SK-N-SH treated with all-trans-retinoic acid at 6 μM for 48 hours (cell line): Measurements from ENCODE around the gene FRMD4B.

Source experiments
- ATAC-seq: fragments of 200-7000 bp; cut with Tn5 transposase; 3 replicates; pipeline ENCODE4 v1.9.1; 2020; ENCODE audit warnings: mild to moderate bottlenecking, moderate library complexity
- ARNTL ChIP-seq: fragments of 450-650 bp; formaldehyde crosslinking; IDR thresholded peaks from 2 replicates; pipeline ENCODE4 v1.5.0; 2020; ENCODE audit warnings: low read depth, mild to moderate bottlenecking, moderate library complexity, borderline replicate concordance
- BACH2 ChIP-seq: fragments of 250-450 bp; sonication (Bioruptor Pico); IDR thresholded peaks from 2 replicates; pipeline ENCODE4 v1.9.0; 2021; ENCODE audit warnings: mild to moderate bottlenecking, borderline replicate concordance
- ESRRG ChIP-seq: fragments of 250-450 bp; sonication (Bioruptor Pico); IDR thresholded peaks from 2 replicates; pipeline ENCODE4 v1.6.1; 2021; ENCODE audit warnings: mild to moderate bottlenecking
- GLIS3 ChIP-seq: fragments of 250-450 bp; sonication (Bioruptor Pico); IDR thresholded peaks from 2 replicates; pipeline ENCODE4 v1.5.0; 2020; ENCODE audit warnings: mild to moderate bottlenecking, moderate library complexity
- ISL1 ChIP-seq: fragments of 250-450 bp; sonication (Bioruptor Pico); IDR thresholded peaks from 2 replicates; pipeline ENCODE4 v2.1.2; 2022; ENCODE audit warnings: mild to moderate bottlenecking, moderate library complexity
- OSR1 ChIP-seq: fragments of 250-450 bp; sonication (Bioruptor Pico); IDR thresholded peaks from 2 replicates; pipeline ENCODE4 v1.8.0; 2022; ENCODE audit warnings: moderate library complexity, mild to moderate bottlenecking, inconsistent platforms
- RARB ChIP-seq: fragments of 250-450 bp; sonication (Bioruptor Pico); IDR thresholded peaks from 2 replicates; pipeline ENCODE4 v1.8.0; 2021; ENCODE audit warnings: mild to moderate bottlenecking, moderate library complexity
- SNAI2 ChIP-seq: fragments of 250-450 bp; sonication (Bioruptor Pico); IDR thresholded peaks from 2 replicates; pipeline ENCODE4 v1.5.0; 2020; ENCODE audit warnings: mild to moderate bottlenecking, moderate library complexity
- TCF4 ChIP-seq: fragments of 250-450 bp; sonication (Bioruptor Pico); IDR thresholded peaks from 2 replicates; pipeline ENCODE4 v1.8.0; 2021; ENCODE audit warnings: mild to moderate bottlenecking, moderate library complexity, borderline replicate concordance
- TOX ChIP-seq: fragments of 250-450 bp; sonication (Bioruptor Pico); IDR thresholded peaks from 2 replicates; pipeline ENCODE4 v1.8.0; 2021; ENCODE audit warnings: mild to moderate bottlenecking, moderate library complexity, borderline replicate concordance
- ZC3H10 ChIP-seq: fragments of 250-450 bp; sonication (Bioruptor Pico); IDR thresholded peaks from 2 replicates; pipeline ENCODE4 v1.5.1; 2021; ENCODE audit warnings: mild to moderate bottlenecking, moderate library complexity
- ZFP3 ChIP-seq: fragments of 250-450 bp; sonication (Bioruptor Pico); IDR thresholded peaks from 2 replicates; pipeline ENCODE4 v1.5.0; 2020; ENCODE audit warnings: mild to moderate bottlenecking, moderate library complexity
- ZFP30 ChIP-seq: fragments of 450-650 bp; formaldehyde crosslinking; IDR thresholded peaks from 2 replicates; pipeline ENCODE4 v1.5.0; 2022; ENCODE audit warnings: mild to moderate bottlenecking, moderate library complexity
- ZNF565 ChIP-seq: fragments of 450-650 bp; formaldehyde crosslinking; conservative IDR thresholded peaks from 2 replicates; pipeline ENCODE4 v1.5.0; 2020; ENCODE audit warnings: low read depth, mild to moderate bottlenecking, moderate library complexity
- ZNF70 ChIP-seq: fragments of 450-650 bp; formaldehyde crosslinking; IDR thresholded peaks from 2 replicates; pipeline ENCODE4 v1.5.0; 2020; ENCODE audit warnings: mild to moderate bottlenecking, moderate library complexity
- ZNF8 ChIP-seq: fragments of 450-650 bp; formaldehyde crosslinking; IDR thresholded peaks from 2 replicates; pipeline ENCODE4 v1.5.0; 2020; ENCODE audit warnings: mild to moderate bottlenecking, moderate library complexity
- TF ChIP-seq, protein P1 (sequence below): fragments of 250-450 bp; sonication (Bioruptor Pico); IDR thresholded peaks from 2 replicates; pipeline ENCODE4 v1.8.0; 2021; ENCODE audit warnings: low read depth, mild to moderate bottlenecking, moderate library complexity, borderline replicate concordance
- TF ChIP-seq, protein P2 (sequence below): fragments of 250-450 bp; sonication (Bioruptor Pico); IDR thresholded peaks from 2 replicates; pipeline ENCODE4 v1.5.1; 2020; ENCODE audit warnings: low read depth, mild to moderate bottlenecking, moderate library complexity
- TF ChIP-seq, protein P3 (sequence below): fragments of 250-450 bp; sonication (Bioruptor Pico); IDR thresholded peaks from 2 replicates; pipeline ENCODE4 v1.8.0; 2020; ENCODE audit warnings: mild to moderate bottlenecking, moderate library complexity, borderline replicate concordance
- TF ChIP-seq, protein P4 (sequence below): fragments of 250-450 bp; sonication (Bioruptor Pico); IDR thresholded peaks from 2 replicates; pipeline ENCODE4 v1.5.1; 2021; ENCODE audit warnings: mild to moderate bottlenecking, moderate library complexity

Gene FRMD4B

DNA sequence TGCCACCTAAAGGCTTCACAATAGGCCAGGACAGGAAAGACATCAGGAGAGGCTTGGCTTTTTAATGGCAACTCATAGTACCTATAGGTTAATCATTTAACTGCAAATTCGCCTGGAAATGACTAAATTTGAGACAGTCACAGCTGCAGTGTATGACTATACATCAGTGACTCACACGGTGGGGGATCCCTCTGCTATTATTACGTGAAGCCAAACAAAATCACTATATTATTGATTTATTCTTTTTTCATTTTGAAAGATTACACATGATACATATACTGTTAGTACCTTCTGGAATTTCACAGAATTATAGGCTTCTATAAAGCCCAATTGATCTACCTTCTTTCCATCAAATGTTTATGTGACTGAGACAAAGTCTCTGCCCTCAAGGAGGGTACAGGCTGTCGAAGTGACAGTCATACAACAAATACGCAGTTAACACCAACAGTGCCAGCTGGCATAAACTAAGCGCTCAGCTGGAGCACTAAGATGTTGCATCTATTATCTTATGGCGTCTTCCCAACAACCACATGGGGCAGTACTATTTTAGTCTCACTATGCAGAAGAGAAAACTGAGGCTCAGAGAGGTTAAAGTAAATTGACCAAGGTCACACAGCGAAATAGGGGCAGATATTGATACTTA is 181.5 kb downstream of the FRMD4B start:
- no peak for ATAC-seq

DNA sequence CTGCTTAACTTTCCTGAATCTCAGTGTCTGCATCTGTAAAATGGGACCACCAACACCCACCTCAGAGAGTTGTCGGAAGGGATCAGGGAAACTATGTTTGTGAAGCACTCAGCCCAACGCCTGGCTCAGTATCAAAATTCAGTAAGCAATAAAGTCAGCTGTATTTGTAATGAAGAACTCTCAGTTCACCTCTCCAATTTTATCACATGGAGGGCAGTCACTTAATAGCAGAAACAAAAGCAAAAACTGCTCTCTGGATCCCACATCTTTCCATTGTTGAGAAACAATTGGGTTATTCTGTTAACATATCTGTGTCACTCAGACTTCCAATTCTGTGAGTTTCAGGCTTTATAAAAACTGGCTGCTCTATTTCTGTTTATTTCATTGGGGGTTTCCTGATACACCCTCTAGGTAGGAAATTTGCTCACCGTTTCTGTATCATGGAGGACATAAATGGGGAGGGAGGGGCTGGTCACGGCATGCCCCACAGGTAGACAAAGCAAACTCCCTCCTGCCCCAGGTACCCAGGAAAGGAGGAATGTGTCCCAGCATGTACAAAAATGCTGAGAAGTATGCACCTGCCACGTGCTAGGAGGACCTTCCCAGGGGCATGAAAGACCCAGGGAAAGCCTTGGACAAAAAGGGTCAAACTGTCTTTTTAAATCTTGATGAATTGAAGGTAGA is 182.1 kb downstream of the FRMD4B start:
- no peak for ATAC-seq

More for the DNA sequence above, 181.5 kb downstream of the FRMD4B start:
- TF ChIP-seq ESRRG, result no peak
- no peak for TF ChIP-seq ZFP30 (CRISPR knock-in tag)
- no peak for TF ChIP-seq ZC3H10 (CRISPR knock-in tag)
- no peak for TF ChIP-seq ZNF8 (CRISPR knock-in tag)
- TF ChIP-seq RARB, result no peak
- no peak for TF ChIP-seq ZNF70 (CRISPR knock-in tag)
- no peak for TF ChIP-seq TOX
- TF ChIP-seq SNAI2, result no peak

DNA sequence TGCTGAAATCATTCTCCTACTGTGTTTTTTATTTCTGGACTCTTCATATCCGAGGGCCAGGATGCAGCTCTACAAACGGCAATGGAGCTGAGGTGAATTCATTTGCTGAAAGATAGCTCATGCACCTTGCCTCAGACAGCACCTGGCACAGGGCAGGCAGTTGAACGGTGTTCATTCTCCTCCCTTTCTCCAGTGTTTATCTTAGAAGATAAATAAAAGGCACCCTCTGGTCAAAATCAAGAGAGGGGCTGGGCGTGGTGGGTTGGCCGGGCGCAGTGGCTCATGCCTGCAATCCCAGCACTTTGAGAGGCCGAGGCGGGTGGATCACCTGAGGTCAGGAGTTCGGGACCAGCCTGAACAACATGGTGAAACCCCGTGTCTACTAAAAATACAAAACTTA is 184.2 kb downstream of the FRMD4B start:
- ATAC-seq, result no peak
- TF ChIP-seq, protein P1, sequence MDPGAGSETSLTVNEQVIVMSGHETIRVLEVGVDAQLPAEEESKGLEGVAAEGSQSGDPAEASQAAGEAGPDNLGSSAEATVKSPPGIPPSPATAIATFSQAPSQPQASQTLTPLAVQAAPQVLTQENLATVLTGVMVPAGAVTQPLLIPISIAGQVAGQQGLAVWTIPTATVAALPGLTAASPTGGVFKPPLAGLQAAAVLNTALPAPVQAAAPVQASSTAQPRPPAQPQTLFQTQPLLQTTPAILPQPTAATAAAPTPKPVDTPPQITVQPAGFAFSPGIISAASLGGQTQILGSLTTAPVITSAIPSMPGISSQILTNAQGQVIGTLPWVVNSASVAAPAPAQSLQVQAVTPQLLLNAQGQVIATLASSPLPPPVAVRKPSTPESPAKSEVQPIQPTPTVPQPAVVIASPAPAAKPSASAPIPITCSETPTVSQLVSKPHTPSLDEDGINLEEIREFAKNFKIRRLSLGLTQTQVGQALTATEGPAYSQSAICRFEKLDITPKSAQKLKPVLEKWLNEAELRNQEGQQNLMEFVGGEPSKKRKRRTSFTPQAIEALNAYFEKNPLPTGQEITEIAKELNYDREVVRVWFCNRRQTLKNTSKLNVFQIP (CRISPR knock-in tag), result no peak
- TF ChIP-seq ZNF565 (no peak), ISL1 (no peak), OSR1 (CRISPR knock-in tag) (no peak), ZNF70 (CRISPR knock-in tag) (no peak), ZFP3 (CRISPR knock-in tag) (no peak), RARB (no peak), ZC3H10 (CRISPR knock-in tag) (no peak), ARNTL (CRISPR knock-in tag) (no peak), GLIS3 (no peak), ESRRG (no peak), BACH2 (CRISPR knock-in tag) (no peak), ZNF8 (CRISPR knock-in tag) (no peak), TCF4 (CRISPR knock-in tag) (no peak), TOX (no peak), SNAI2 (no peak)
- TF ChIP-seq, protein P2, sequence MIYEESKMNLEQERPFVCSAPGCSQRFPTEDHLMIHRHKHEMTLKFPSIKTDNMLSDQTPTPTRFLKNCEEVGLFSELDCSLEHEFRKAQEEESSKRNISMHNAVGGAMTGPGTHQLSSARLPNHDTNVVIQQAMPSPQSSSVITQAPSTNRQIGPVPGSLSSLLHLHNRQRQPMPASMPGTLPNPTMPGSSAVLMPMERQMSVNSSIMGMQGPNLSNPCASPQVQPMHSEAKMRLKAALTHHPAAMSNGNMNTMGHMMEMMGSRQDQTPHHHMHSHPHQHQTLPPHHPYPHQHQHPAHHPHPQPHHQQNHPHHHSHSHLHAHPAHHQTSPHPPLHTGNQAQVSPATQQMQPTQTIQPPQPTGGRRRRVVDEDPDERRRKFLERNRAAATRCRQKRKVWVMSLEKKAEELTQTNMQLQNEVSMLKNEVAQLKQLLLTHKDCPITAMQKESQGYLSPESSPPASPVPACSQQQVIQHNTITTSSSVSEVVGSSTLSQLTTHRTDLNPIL (CRISPR knock-in tag), result no peak

More for the DNA sequence above, 182.1 kb downstream of the FRMD4B start:
- TF ChIP-seq, protein P1 (CRISPR knock-in tag), result no peak
- TF ChIP-seq ZNF8 (CRISPR knock-in tag) (no peak), SNAI2 (no peak), RARB (no peak), OSR1 (CRISPR knock-in tag) (no peak), TOX (no peak), TCF4 (CRISPR knock-in tag) (no peak), ZC3H10 (CRISPR knock-in tag) (no peak), ZFP3 (CRISPR knock-in tag) (no peak), ZFP30 (CRISPR knock-in tag) (no peak)
- TF ChIP-seq, protein P3, sequence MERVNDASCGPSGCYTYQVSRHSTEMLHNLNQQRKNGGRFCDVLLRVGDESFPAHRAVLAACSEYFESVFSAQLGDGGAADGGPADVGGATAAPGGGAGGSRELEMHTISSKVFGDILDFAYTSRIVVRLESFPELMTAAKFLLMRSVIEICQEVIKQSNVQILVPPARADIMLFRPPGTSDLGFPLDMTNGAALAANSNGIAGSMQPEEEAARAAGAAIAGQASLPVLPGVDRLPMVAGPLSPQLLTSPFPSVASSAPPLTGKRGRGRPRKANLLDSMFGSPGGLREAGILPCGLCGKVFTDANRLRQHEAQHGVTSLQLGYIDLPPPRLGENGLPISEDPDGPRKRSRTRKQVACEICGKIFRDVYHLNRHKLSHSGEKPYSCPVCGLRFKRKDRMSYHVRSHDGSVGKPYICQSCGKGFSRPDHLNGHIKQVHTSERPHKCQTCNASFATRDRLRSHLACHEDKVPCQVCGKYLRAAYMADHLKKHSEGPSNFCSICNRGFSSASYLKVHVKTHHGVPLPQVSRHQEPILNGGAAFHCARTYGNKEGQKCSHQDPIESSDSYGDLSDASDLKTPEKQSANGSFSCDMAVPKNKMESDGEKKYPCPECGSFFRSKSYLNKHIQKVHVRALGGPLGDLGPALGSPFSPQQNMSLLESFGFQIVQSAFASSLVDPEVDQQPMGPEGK, result no peak
- TF ChIP-seq, protein P4, sequence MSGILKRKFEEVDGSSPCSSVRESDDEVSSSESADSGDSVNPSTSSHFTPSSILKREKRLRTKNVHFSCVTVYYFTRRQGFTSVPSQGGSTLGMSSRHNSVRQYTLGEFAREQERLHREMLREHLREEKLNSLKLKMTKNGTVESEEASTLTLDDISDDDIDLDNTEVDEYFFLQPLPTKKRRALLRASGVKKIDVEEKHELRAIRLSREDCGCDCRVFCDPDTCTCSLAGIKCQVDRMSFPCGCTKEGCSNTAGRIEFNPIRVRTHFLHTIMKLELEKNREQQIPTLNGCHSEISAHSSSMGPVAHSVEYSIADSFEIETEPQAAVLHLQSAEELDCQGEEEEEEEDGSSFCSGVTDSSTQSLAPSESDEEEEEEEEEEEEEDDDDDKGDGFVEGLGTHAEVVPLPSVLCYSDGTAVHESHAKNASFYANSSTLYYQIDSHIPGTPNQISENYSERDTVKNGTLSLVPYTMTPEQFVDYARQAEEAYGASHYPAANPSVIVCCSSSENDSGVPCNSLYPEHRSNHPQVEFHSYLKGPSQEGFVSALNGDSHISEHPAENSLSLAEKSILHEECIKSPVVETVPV (CRISPR knock-in tag), result no peak
